ENCODE results near the gene SERPINB1.

SERPINB1 gene

GRCh38 chr6:2819978-2820377 lies 21.7 kb downstream of the SERPINB1 start:
- no peak for TF ChIP-seq GATA3 (IDR thresholded peaks at IDR 0.05; ENCODE audit: low read depth, low read length)
- TF ChIP-seq GATA2 (IDR thresholded peaks at IDR 0.05; ENCODE audit: low read depth, low read length), result no peak

GRCh38 chr6:2819115-2819514 lies 22.5 kb downstream of the SERPINB1 start:
- TF ChIP-seq GATA2 (IDR thresholded peaks at IDR 0.05; ENCODE audit: low read depth, low read length) (no peak), GATA3 (IDR thresholded peaks at IDR 0.05; ENCODE audit: low read depth, low read length) (no peak)

DNA sequence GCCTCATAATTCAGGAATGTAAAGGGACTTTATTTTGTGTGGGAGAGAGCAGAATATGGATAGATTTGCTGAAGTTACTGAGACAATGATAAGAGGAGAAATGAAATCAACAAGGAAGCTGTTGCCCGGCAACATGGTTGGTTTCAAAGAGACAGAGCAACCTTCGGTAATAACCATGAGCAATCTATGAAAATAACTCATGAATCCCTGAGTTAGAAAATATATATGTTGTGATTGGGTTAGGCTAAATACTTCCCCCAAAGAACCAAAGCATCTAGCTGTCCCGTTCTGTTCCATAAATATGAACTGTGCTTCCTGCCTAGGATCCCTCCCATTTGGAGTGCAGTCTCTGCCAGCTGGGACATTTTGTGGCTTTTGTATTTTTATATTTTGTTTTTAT lies 23.1 kb downstream of the SERPINB1 start:
- TF ChIP-seq GATA3 (IDR thresholded peaks at IDR 0.05; ENCODE audit: low read depth, low read length), result no peak
- no peak for TF ChIP-seq GATA2 (IDR thresholded peaks at IDR 0.05; ENCODE audit: low read depth, low read length)

DNA sequence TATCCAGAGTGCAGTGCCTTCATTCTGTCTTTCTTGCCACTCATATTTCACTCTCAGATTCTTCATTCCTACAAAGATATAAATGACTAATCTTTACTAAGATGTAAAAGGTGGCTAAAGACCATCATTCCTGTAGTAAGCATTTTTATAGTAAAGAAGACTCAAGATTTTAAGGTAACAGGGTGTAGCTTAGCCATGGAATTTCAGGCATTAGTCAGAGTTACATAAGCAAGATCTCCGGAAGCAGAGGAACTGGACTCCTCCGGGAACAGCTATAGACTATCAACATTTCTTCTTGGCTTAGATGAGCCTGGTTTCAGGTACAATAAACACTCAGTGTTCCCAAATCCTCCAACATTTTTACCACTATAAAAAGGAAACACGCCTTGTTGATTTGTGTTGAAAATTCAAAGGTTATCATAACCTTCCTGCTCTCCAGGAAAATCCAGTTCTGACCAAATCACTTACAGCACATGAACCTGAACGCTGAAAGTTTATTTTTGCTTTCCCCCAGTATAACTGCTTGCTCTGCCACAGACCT lies 23.7 kb downstream of the SERPINB1 start:
- no peak for TF ChIP-seq GATA3 (IDR thresholded peaks at IDR 0.05; ENCODE audit: low read depth, low read length)
- no peak for TF ChIP-seq GATA2 (IDR thresholded peaks at IDR 0.05; ENCODE audit: low read depth, low read length)

- TF ChIP-seq GATA3 (IDR thresholded peaks at IDR 0.05; ENCODE audit: low read depth, low read length), result no peak
- TF ChIP-seq GATA2 (IDR thresholded peaks at IDR 0.05; ENCODE audit: low read depth, low read length), result no peak
Observed at GRCh38 chr6:2816158-2816557, 25.5 kb downstream of the SERPINB1 start.

DNA sequence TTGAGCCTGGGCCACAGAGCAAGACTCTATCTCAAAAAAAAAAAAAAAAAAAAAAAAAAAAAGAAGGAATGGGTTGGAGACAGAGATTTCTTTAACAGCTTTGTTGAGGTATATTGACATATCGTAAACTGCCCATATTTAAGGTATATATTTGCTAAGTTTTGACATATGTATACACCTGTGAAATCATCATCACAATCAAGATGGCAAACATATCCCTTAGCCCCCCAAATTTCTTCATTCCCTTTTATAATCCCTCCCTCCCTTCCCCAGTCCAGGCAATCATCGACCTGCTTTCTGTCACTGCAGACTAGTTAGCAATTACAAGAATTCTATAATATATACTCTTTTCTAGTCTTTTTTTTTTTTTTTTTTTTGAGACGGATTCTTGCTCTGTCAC lies 29.0 kb downstream of the SERPINB1 start:
- TF ChIP-seq GATA2 (IDR thresholded peaks at IDR 0.05; ENCODE audit: low read depth, low read length), result no peak
- no peak for TF ChIP-seq GATA3 (IDR thresholded peaks at IDR 0.05; ENCODE audit: low read depth, low read length)

DNA sequence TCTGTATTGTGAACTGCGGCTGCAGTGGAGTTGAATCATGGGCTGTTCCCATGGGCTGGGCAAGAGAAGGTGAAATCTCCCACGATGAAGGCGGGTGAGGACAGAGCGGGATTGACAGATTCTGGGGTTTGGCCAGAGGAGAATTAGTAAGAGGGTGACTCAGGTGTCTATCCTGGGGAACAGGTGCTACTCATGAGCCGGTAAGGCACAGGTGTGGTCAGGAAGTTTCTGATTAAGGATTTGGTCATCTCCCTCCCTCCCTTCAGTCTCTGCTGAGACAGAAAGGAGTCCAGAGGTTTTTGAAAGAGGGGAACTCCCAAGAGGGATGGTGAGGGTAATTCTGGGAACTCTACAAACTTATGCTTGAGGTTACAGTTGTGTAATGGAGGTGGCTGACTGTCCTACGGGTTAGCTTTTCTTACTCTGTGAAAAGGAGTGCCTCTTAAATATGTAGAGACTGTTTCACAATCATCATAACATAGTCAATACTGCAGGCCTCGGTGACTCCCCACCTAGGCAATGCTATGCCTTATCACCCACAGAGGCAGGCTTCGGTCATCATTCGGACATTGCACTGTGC lies 31.5 kb downstream of the SERPINB1 start:
- TF ChIP-seq GATA2 (IDR thresholded peaks at IDR 0.05; ENCODE audit: low read depth, low read length) (no peak), GATA3 (IDR thresholded peaks at IDR 0.05; ENCODE audit: low read depth, low read length) (no peak)

- TF ChIP-seq GATA3 (IDR thresholded peaks at IDR 0.05; ENCODE audit: low read depth, low read length), result no peak
- no peak for TF ChIP-seq GATA2 (IDR thresholded peaks at IDR 0.05; ENCODE audit: low read depth, low read length)
Observed at GRCh38 chr6:2809015-2809414, 32.6 kb downstream of the SERPINB1 start.

- no peak for TF ChIP-seq GATA3 (IDR thresholded peaks at IDR 0.05; ENCODE audit: low read depth, low read length)
- TF ChIP-seq GATA2 (IDR thresholded peaks at IDR 0.05; ENCODE audit: low read depth, low read length), result no peak
Observed at GRCh38 chr6:2807342-2808090, 34.1 kb downstream of the SERPINB1 start.

DNA sequence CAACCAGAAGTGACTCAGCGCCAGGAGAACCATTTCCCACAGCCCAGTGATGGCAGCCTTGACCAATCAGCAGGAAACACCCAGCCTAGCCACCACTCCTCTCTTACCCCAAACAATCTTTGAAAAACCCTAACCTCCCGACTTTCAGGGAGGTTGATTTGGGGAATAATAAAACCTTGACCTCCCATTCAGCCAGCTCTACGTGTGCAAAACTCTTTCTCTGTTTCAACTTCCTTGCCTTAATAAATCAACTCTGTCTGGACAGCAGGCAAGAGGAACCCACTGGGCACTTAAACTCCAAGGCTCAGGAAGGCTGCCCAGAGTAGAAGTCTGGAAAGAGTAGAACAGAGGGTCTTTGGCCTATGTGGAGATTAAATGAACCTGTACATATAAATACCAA lies 35.0 kb downstream of the SERPINB1 start:
- TF ChIP-seq GATA2 (IDR thresholded peaks at IDR 0.05; ENCODE audit: low read depth, low read length), result no peak
- no peak for TF ChIP-seq GATA3 (IDR thresholded peaks at IDR 0.05; ENCODE audit: low read depth, low read length)

- no peak for TF ChIP-seq GATA2 (IDR thresholded peaks at IDR 0.05; ENCODE audit: low read depth, low read length)
- no peak for TF ChIP-seq GATA3 (IDR thresholded peaks at IDR 0.05; ENCODE audit: low read depth, low read length)
Observed at GRCh38 chr6:2805031-2805430, 36.6 kb downstream of the SERPINB1 start.

DNA sequence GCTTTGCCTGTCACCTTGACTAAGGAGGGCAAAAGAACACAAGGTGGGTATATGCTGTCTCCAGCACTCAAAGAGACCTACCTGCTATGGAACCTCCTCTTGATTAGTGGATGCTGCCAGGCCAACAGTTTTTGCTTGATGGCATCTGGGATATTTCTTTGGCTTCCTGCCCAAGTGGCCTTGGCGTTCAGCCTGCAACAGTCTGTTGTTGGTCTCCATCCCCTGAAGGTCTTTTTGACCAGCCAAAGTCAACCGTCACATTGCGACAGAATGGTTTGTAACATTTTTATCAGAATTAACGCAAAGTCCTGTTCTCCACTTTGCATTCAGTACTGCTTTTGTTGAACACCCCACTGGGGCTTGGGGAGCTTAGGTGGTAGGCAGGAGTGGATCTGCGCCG lies 37.1 kb downstream of the SERPINB1 start:
- TF ChIP-seq GATA3 (IDR thresholded peaks at IDR 0.05; ENCODE audit: low read depth, low read length) (no peak), GATA2 (IDR thresholded peaks at IDR 0.05; ENCODE audit: low read depth, low read length) (no peak)

GRCh38 chr6:2803731-2804429 lies 37.8 kb downstream of the SERPINB1 start:
- no peak for TF ChIP-seq GATA3 (IDR thresholded peaks at IDR 0.05; ENCODE audit: low read depth, low read length)
- TF ChIP-seq GATA2 (IDR thresholded peaks at IDR 0.05; ENCODE audit: low read depth, low read length), result no peak

- TF ChIP-seq GATA3 (IDR thresholded peaks at IDR 0.05; ENCODE audit: low read depth, low read length) (no peak), GATA2 (IDR thresholded peaks at IDR 0.05; ENCODE audit: low read depth, low read length) (no peak)
Observed at GRCh38 chr6:2802521-2803060, 39.1 kb downstream of the SERPINB1 start.
